GM10266 (cell line): ENCODE results near the gene AAR2.

Experiments used
- DNase-seq: peaks from one replicate; pipeline ENCODE4 v3.0.0; 2012; ENCODE audit errors: extremely low spot score
- CTCF ChIP-seq: IDR thresholded peaks from 2 replicates; pipeline ENCODE4 v1.5.1; 2012; ENCODE audit warnings: mild to moderate bottlenecking, low read depth; ENCODE audit not compliant: control insufficient read depth, insufficient read depth; ENCODE audit errors: missing control alignments

The AAR2 gene

GRCh38 chr20:36273414-36274180 lies 37.3 kb downstream of the AAR2 start:
- peak; percentile 37 for TF ChIP-seq CTCF
- DNase-seq = peak; percentile 33

GRCh38 chr20:36274181-36274841 lies 38.0 kb downstream of the AAR2 start:
- TF ChIP-seq CTCF = no peak
- no peak for DNase-seq

- no peak for TF ChIP-seq CTCF
- DNase-seq = no peak
Measured at GRCh38 chr20:36275011-36275410, 38.7 kb downstream of the AAR2 start.

- TF ChIP-seq CTCF = no peak
- DNase-seq = no peak
Measured at GRCh38 chr20:36275441-36276189, 39.3 kb downstream of the AAR2 start.

GRCh38 chr20:36277546-36277945 lies 41.3 kb downstream of the AAR2 start:
- TF ChIP-seq CTCF = no peak
- DNase-seq = no peak

- TF ChIP-seq CTCF = no peak
- no peak for DNase-seq
Measured at GRCh38 chr20:36279362-36279761, 43.1 kb downstream of the AAR2 start.
